GM18519 (cell line): ENCODE measurements around the gene ABLIM2.

Experiments
- ATAC-seq: cut with Tn5 transposase; IDR thresholded peaks from one replicate; pipeline ENCODE4 v1.9.1; 2021; ENCODE audit warnings: mild to moderate bottlenecking, moderate library complexity; ENCODE audit not compliant: unreplicated experiment, low FRiP score

The ABLIM2 gene

GRCh38 chr4:8158710-8159536 lies at the start of gene ABLIM2:
Gene ABLIM2 (minus strand): TSS chr4:8158813. CDS start chr4:8158689, 124 bp downstream.
- ATAC-seq = peak; percentile 95

- no peak for ATAC-seq
These were observed 48.7 kb upstream of the ABLIM2 start for GRCh38 chr4:8207314-8207713.

DNA sequence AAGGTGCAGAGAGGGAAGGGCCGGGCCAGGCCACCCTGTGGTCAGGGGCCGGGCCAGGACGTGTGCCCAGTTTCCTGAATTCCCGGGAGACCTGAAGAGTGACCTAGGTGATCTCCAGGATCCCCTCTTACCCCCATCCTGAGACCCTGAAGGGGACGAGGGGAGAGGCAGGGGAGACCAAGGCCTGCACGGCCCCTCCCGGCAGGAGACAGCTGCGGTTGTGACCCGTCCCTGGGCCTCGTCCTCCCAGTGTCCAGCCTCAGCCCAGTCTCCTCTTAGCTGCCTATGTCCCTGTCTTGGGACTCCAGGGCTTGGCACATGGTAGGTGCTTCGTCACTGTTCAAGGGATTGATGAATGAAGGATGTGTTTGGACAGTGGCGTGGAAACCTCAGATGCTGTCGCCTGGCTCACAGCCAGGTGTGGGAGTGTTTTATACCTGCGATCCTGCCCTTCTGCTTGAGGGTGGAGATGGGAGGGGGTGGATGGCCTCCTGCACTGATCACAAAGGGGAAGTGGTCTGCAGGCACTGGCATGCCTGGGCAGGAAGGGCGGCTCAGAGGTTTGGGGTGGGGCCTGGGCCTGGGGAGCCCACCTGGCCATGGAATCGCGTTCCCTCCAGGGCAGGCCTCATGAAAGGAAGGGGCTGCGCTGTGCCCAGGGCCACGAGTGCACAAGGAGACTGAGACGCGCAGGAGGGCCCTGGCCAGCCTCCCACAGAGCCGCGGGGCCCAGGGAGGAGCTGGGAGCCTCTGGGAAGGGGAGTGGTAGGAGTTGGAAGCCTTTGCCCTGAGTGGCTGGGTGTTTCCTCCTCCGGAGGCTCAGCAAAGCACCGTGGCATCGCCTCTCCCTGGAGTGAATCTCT lies 47.4 kb upstream of the ABLIM2 start:
- no peak for ATAC-seq

GRCh38 chr4:8205241-8205707 lies 46.7 kb upstream of the ABLIM2 start:
- ATAC-seq = no peak

GRCh38 chr4:8204576-8205227 lies 46.1 kb upstream of the ABLIM2 start:
- ATAC-seq = no peak

GRCh38 chr4:8203817-8204216 lies 45.2 kb upstream of the ABLIM2 start:
- ATAC-seq = no peak

- no peak for ATAC-seq
These were observed 44.4 kb upstream of the ABLIM2 start for GRCh38 chr4:8203052-8203401.

DNA sequence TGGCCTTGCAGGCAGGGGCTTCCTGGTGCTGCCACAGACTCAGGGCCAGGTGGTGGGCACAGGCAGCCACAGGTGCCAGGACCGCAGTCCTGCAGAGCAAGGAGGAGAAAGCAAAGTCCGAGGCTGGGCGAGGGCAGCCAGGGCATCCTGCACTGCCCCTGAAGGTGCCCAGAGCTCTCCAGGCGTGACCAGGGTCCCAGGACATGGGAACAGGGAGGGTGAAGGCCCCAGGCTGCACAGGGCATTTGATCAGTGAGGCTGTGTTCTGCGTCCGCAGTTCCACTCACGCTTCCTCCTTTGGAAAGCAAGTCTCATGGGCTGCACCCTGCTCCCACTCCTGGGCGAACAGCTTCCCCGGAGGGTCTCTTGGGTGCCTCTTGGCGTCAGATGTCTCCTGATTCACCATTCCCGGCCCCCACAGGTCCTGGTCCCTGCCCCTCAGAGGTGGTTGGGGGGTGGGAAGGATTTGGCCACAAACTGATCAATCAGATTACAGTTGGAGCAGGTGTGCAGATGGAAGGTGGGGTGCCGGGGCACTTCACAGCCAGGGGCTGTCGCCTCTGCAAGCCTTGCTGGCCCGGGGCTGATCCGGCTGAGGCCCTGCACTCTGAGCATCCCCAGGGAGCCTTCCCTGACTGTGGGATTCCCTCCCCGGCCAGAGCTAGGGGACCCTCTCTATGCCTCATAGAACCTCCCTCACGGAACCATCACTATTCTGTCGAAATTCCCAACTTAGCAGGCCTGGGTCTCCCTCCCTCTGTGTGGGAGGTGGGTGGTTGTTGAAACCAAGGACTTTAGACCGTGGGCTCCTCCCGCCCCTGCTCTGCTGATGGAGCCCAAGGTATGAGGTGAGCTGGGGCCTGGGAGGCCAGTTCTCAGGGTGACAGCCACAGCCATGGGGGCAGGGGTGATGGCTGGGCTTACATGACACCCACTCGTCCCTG lies 43.8 kb upstream of the ABLIM2 start:
- no peak for ATAC-seq

DNA sequence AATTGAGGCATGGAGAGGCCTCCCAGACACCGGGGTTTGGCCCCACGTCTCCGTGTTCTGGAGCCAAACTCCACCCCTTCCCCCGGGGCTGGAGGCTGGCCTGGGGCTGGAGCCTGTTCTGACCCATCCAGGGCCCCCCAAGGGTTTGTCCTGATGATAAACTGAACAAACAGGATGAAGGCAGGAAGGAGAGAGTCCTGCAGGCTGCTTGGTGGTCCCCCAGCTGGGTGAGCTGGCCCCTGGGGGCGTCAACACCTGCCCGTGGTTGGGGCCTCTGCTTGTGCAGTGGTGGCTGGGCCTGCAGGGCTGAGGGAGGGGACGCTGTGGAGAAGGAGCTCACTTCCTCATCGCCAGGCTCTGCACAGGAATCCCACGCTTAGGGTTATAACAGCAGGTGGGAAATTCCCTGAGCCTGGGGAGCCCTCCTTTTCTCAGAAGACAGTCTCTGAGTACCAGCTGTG lies 42.7 kb upstream of the ABLIM2 start:
- no peak for ATAC-seq

- no peak for ATAC-seq
These were observed 41.8 kb upstream of the ABLIM2 start for GRCh38 chr4:8200302-8200975.

- ATAC-seq = no peak
These were observed 41.1 kb upstream of the ABLIM2 start for GRCh38 chr4:8199594-8200301.

DNA sequence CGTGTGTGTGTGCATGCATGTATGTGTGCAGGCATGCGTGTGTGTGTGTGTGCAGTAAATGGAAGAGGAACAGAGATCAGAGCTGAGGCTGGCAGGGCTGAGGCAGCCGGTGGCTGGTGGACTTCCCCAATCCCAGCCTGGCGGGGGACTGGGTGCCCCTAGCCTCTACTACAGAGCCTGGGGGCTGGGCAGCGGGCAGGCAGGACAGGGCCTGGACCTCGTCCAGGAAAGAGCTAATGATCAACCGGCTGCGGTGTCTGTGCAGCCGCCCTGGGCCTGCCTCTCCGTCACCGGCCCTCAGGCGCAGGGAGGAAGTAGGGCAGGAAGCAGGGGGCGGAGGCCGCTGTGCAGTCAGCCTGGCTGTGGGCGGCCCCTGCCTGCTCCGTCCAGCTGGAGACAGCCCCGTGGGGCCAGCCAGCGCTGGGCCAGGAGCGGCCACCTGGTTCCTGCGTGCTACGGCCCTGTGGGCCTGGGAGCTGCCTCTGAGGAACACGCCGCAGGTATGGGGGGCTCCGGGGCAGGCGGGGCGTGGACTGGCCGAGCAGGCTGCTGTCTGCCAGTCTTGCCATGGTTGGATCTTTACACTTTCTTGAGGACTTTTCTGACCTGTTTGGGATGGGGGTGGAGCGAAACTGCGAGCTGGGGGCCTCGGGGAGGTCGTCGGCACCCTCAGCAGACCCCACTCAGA lies 40.4 kb upstream of the ABLIM2 start, which contains the start of gene SH3TC1:
Gene SH3TC1, plus strand, starts transcription at position 385 of the 688 bp plus-strand sequence. CDS start 5,905 bp downstream, outside the sequence.
- peak; percentile 64 for ATAC-seq

GRCh38 chr4:8198206-8198905 lies 39.7 kb upstream of the ABLIM2 start:
- no peak for ATAC-seq

GRCh38 chr4:8197521-8197920 lies 38.9 kb upstream of the ABLIM2 start:
- ATAC-seq = no peak

GRCh38 chr4:8195841-8196458 lies 37.3 kb upstream of the ABLIM2 start:
- no peak for ATAC-seq

DNA sequence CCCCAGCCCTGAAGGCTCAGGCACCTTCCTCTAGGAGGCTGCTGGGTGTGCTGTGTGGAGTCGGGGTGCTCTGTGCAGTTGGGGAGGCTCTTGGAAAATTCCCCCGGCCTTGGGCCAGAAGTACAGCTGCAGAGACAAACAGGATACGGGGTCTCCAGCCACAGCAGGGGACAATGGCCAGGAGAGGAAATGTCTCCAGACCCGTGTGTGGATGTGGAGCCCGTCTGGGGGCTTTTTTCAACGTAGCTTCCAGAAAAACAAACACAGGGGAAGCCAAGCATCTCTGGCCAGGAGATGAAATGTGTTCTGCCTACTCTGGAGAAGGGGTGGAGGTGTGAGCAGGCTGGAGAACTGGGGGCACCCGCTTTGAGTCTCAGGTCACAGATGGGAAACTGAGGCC lies 36.8 kb upstream of the ABLIM2 start:
- no peak for ATAC-seq
